GM19043 (cell line): ENCODE data around the gene MYO5A.

Experiments used
- ATAC-seq: cut with Tn5 transposase; IDR thresholded peaks from one replicate; pipeline ENCODE4 v1.9.1; 2021; ENCODE audit warnings: low read depth; ENCODE audit not compliant: unreplicated experiment

The MYO5A gene

DNA sequence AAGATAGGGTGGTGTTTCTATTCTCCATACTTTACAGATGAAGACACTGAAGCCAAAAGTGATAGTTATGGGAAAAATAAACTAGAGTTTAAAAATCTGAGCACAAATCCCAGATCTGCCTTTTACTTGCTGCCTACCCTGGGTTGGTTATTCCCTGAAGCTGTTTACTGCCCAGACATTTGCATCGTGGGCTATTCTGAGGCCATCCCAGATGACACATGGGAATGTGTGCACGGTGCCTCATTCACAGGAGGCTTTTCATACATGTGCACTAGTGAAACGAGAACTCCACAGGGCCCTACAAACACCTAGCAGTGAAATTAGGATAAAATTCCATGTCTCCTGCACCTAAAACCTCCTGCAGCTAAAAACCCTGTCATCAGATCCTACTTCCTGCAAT is 250.5 kb downstream of the MYO5A start:
- ATAC-seq = no peak

DNA sequence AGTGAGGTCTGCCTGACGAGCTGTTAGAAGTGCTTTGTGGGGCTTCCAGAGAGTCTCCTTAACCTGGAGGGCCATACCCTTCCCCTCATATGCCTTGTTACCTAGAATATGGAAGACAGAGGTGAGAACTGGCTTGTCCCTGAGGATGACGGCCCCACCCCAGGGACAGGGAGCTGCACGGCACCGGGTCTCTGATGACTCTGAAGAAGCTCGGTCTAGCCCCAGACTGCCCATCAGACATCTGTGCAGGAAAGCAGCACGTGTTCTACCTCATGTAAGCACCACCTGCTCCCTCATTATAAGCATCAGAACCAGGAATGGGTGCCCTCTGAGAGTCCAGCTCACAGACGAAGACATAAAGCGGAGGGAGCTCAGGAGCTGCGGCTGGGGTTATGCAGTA is 251.1 kb downstream of the MYO5A start:
- ATAC-seq = no peak

DNA sequence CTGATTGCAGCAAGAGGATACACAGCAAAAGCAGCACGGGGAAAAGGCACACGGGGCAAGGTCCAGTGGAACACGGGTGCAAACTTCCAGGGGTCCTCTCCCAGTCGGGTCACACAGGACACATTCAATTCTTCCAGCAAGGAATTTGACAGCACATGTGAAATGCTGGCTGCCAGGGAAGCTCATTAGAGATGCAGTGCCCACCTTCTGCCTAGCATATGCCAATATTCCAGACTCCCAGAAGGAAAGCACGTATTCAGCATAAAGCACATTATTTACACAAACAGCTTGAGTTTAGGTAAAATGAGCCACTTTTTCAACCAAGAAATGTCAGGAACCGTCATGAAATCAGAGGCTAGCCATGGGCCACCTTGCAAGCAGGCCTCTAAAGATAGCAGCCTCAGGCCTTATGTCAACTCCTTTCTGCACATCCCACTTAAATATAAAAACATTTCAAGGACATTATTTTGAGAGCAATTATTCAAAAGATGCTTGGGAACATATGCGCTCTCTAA is 252.4 kb downstream of the MYO5A start:
- no peak for ATAC-seq

GRCh38 chr15:52263563-52264282 is 265.0 kb downstream of the MYO5A start:
- ATAC-seq = no peak

DNA sequence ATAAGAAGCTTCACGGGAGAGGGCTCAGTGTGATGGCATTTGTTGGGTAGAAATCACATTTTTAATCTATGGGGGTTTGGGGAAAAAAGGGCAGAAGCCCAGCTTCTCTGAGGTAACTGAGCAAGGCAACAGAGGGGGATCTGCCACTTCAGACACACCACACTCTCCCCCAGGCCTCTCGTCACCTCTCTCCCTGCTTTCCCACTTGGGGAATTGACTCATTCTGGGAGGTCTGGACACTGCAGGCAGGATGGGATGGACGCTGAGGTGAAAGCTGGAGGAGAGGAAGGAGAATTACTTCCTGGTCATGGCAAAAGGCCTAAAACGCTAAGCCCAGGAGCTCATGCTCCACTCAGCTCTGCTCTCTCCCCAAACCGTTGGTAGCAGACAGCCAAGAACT is 266.3 kb downstream of the MYO5A start:
- ATAC-seq = no peak

- ATAC-seq = peak; percentile 100
Measured at GRCh38 chr15:52261498-52262242, 267.0 kb downstream of the MYO5A start.

- no peak for ATAC-seq
Measured at GRCh38 chr15:52261026-52261425, 267.7 kb downstream of the MYO5A start.

- no peak for ATAC-seq
Measured at GRCh38 chr15:52259503-52259902, 269.2 kb downstream of the MYO5A start.

DNA sequence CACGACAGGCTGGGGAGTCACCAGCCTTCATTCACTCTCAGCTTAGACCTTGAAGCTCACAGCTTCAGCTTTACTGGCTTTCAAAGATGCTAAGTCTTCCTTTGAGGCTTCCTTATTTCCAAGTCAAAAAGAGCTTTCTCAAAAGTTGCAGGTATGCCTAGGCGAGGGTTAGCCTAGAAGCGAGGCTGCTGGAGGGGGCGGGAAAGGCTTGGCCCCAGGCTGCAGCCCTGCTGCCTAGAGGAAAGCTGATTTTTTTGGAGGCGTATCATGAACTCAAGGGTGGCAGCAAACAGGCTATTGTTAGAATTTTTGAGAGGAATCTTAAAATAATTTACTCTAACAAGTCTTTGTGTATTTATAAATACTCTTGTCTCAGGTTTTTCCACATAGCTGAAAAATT is 270.2 kb downstream of the MYO5A start:
- ATAC-seq = no peak

GRCh38 chr15:52257734-52258062 is 271.0 kb downstream of the MYO5A start:
- no peak for ATAC-seq
